Measurements from ENCODE around the gene PEX16. TPM values are rescaled to one million over a fixed set of nuclear protein-coding genes. Genes with fewer than 3 reads are reported as not detected.
"Not testable (repeated sequence)": the region's sequence is repeated elsewhere in the genome, so short reads cannot be mapped to it uniquely, and the experiment has no call there.

Gene PEX16
- total RNA-seq, 2 donors from 2014 or later, result 32.2 to 37.8 TPM

DNA sequence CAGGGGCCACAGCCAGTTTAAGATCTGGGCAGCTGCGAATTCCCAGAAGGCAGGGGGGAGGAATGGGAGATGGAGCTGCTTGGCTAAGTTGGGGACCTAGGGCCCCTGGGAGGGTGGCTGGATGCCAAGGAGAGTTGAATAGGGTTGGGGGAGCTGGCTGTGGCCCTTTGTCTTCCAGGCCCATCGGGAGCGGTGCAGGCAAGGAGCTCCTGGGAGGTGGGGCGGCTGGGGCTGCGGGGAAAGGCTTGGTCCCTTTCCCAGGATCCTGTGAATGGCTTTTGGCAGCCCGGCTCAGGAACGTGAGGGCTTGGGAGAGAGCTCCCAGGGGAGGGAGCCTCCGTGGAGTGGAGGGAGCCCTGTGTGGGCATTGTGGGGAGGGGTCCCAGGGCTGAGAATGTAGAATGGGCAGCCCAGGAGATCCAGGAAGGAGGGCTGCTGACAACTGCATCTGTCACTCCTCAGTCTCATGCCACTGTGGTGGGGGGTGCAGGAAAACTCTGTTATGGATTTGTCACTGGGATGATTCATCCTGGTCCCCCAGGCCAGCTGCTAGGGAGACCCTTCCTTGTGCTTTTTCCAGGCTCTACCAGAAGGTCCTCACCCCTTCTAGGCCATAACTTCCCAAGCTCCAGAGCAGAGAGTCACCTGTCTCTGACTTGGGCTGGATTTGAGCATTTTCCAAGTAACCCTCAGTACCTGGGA lies 16.6 kb downstream of the PEX16 start:
- H3K4me1 Mint-ChIP-seq, result peaks cover 13% of the 10 kb centered on the region
- no peak overlapping the region for H3K27ac Mint-ChIP-seq
- H3K4me1 ChIP-seq (ENCODE audit: control insufficient read depth, insufficient read depth, low read length), result peaks cover 3% of the 10 kb centered on the region
- H3K27me3 ChIP-seq (ENCODE audit: control insufficient read depth, insufficient read depth, low read length, poor library complexity, severe bottlenecking), result peaks cover 31% of the 10 kb centered on the region
- peak overlapping the region; percentile 72 for H3K4me3 ChIP-seq (ENCODE audit: low read length)
- H3K9ac ChIP-seq (ENCODE audit: extremely low read depth, low read length, poor library complexity, severe bottlenecking), result peak overlapping the region; percentile 47
- H3K9me3 ChIP-seq (ENCODE audit: control insufficient read depth, low read length), result no peaks in the 10 kb centered on the region
- peaks cover 14% of the 10 kb centered on the region for H3K36me3 Mint-ChIP-seq (ENCODE audit: low read depth)
- H3K4me3 Mint-ChIP-seq, result peak overlapping the region; percentile 60
- DNase-seq, result no peak
- H3K9me3 Mint-ChIP-seq, result no peaks in the 10 kb centered on the region
- TF ChIP-seq, protein P1, sequence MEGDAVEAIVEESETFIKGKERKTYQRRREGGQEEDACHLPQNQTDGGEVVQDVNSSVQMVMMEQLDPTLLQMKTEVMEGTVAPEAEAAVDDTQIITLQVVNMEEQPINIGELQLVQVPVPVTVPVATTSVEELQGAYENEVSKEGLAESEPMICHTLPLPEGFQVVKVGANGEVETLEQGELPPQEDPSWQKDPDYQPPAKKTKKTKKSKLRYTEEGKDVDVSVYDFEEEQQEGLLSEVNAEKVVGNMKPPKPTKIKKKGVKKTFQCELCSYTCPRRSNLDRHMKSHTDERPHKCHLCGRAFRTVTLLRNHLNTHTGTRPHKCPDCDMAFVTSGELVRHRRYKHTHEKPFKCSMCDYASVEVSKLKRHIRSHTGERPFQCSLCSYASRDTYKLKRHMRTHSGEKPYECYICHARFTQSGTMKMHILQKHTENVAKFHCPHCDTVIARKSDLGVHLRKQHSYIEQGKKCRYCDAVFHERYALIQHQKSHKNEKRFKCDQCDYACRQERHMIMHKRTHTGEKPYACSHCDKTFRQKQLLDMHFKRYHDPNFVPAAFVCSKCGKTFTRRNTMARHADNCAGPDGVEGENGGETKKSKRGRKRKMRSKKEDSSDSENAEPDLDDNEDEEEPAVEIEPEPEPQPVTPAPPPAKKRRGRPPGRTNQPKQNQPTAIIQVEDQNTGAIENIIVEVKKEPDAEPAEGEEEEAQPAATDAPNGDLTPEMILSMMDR (conservative IDR thresholded peaks at IDR 0.05), result no peak
- peaks cover 21% of the 10 kb centered on the region for H3K27me3 Mint-ChIP-seq (ENCODE audit: insufficient read depth)
- 44 to 59% methylated on average over 8 of the region's 8 CpGs for WGBS, 2 experiments (ENCODE audit: insufficient coverage in 1 of 2, insufficient read length in 1 of 2)
- no peaks in the 10 kb centered on the region for H3K36me3 ChIP-seq (ENCODE audit: control insufficient read depth, insufficient read depth, low read length)
- H3K27ac ChIP-seq (ENCODE audit: low read depth, low read length), result no peak overlapping the region

DNA sequence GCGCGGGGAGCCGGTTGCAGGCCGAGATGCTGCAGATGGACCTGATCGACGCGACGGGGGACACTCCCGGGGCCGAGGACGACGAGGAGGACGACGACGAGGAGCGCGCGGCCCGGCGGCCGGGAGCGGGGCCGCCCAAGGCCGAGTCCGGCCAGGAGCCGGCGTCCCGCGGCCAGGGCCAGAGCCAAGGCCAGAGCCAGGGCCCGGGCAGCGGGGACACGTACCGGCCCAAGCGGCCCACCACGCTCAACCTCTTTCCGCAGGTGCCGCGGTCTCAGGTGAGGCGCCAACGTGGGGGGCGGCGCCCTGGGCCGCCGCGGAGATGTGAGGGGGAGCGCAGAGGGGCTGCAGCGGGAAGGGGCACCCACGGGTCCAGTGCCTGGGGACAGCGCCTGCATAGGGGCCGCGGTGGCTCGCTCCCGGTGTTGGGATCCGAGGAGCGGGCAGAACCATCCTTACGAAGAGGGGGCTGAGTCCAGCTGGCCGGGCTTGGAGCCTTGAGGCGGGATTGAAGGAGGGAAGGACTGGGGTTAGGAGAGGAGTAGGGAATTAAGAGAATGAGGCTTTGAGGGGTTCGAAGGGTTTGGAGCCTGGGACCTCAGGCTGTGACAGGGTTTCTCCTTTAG lies 17.4 kb downstream of the PEX16 start:
- not testable (repeated sequence) for H3K9me3 Mint-ChIP-seq; H3K4me1 ChIP-seq (ENCODE audit: control insufficient read depth, insufficient read depth, low read length); H3K9me3 ChIP-seq (ENCODE audit: control insufficient read depth, low read length); H3K27ac Mint-ChIP-seq; H3K27ac ChIP-seq (ENCODE audit: low read depth, low read length); H3K36me3 ChIP-seq (ENCODE audit: control insufficient read depth, insufficient read depth, low read length); DNase-seq
- peaks cover 14% of the 10 kb centered on the region for H3K36me3 Mint-ChIP-seq (ENCODE audit: low read depth)
- H3K4me1 Mint-ChIP-seq, result peaks cover 13% of the 10 kb centered on the region
- H3K9ac ChIP-seq (ENCODE audit: extremely low read depth, low read length, poor library complexity, severe bottlenecking), result peak overlapping the region; percentile 47
- H3K27me3 Mint-ChIP-seq (ENCODE audit: insufficient read depth), result peaks cover 21% of the 10 kb centered on the region
- peak overlapping the region; percentile 72 for H3K4me3 ChIP-seq (ENCODE audit: low read length)
- 4 to 15% methylated on average over 4 to 29 of the region's 59 CpGs for WGBS, 2 experiments (ENCODE audit: insufficient coverage in 1 of 2, insufficient read length in 1 of 2)
- peak overlapping the region; percentile 60 for H3K4me3 Mint-ChIP-seq
- peaks cover 31% of the 10 kb centered on the region for H3K27me3 ChIP-seq (ENCODE audit: control insufficient read depth, insufficient read depth, low read length, poor library complexity, severe bottlenecking)

DNA sequence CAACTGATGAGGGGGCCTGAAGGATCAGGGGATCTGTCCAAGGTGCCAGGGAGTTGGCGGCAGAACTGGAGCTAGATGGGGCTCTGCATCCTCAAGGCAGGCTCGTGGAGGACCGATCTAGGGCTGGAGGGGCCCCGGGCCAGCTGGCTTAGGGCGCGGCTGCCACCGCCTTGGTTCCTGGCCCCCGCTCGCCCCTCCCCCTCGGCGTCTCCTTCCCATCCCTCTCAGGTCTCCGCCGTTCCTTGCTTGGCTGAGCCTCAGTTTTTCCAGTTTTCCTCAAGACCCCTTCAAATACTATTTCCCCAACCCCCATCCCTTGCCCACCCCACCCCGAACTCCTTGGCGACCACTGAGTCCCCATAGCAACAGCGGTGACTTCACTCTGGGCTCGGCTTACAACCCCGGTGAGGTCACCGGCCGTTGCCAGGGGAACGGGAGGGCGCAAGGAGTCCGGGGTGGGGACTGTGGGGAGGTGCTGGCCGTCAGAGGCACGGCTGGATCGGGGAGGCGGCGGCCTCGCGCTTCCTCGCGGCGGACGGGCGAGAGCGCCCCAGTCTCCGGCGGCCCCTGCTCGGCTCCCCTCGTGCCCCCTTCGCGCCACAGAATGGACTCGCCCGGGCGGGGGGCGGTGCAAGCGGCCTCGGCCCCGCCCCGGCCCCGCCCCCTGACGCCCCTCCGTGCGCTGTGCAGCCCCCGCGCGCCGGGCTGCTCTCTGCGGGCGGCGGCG lies 18.1 kb downstream of the PEX16 start:
- 0% methylated on average over 20 to 58 of the region's 62 CpGs for whole genome bisulfite sequencing, 2 experiments (ENCODE audit: insufficient coverage in 1 of 2, insufficient read length in 1 of 2)
- H3K36me3 Mint-ChIP-seq (ENCODE audit: low read depth), result peaks cover 14% of the 10 kb centered on the region
- Histone ChIP-seq H3K4me3 (ENCODE audit: low read length) (peak overlapping the region; percentile 68), H3K9ac (ENCODE audit: extremely low read depth, low read length, poor library complexity, severe bottlenecking) (peak overlapping the region; percentile 72), H3K36me3 (ENCODE audit: control insufficient read depth, insufficient read depth, low read length) (no peaks in the 10 kb centered on the region), H3K27ac (ENCODE audit: low read depth, low read length) (peak overlapping the region; percentile 97), H3K27me3 (ENCODE audit: control insufficient read depth, insufficient read depth, low read length, poor library complexity, severe bottlenecking) (peaks cover 31% of the 10 kb centered on the region), H3K4me1 (ENCODE audit: control insufficient read depth, insufficient read depth, low read length) (peaks cover 4% of the 10 kb centered on the region), H3K9me3 (ENCODE audit: control insufficient read depth, low read length) (no peaks in the 10 kb centered on the region)
- no peak overlapping the region for H3K27ac Mint-ChIP-seq
- TF ChIP-seq, protein P1 (conservative IDR thresholded peaks at IDR 0.05), result no peak
- no peaks in the 10 kb centered on the region for H3K9me3 Mint-ChIP-seq
- peaks cover 9% of the 10 kb centered on the region for H3K4me1 Mint-ChIP-seq
- peak overlapping the region; percentile 60 for H3K4me3 Mint-ChIP-seq
- H3K27me3 Mint-ChIP-seq (ENCODE audit: insufficient read depth), result peaks cover 21% of the 10 kb centered on the region
- peak; percentile 96 for DNase-seq

All from endodermal cell (in vitro differentiated cells).